PC-9 (cell line): ENCODE results near the gene OR8S1. TPM values are rescaled to one million over a fixed set of nuclear protein-coding genes. Genes with fewer than 3 reads are reported as not detected.
"Not testable (repeated sequence)": the region's sequence is repeated elsewhere in the genome, so short reads cannot be mapped to it uniquely, and the experiment has no call there.

ENCODE experiments used
- BruUV-seq: library from RNA; stranded (reverse); fragments of 400-500 nt; replicated peaks from 2 replicates; lab custom pipeline; 2021; lab: Mats Ljungman, UMichigan
- CTCF ChIA-PET: fragments of 300-600 bp; sonication (Branson Sonifier 250); formaldehyde crosslinking; loops from one replicate; lab custom pipeline; 2022; ENCODE audit warnings: antibody characterized with exemption; lab: Charles Lee
- POLR2A ChIA-PET: fragments of 300-600 bp; sonication (Branson Sonifier 250); formaldehyde crosslinking; loops from one replicate; lab custom pipeline; 2022; ENCODE audit warnings: antibody characterized with exemption; ENCODE audit not compliant: unreplicated experiment; lab: Charles Lee
- DNase-seq, 2 experiments: peaks; one replicate each; pipeline versions ENCODE4 v3.0.0 to v3.0.0-alpha.2; 2015 to 2022; ENCODE audit warnings: mixed read lengths in 1 of 2
- H2AFZ ChIP-seq: fragments of 200-600 bp; sonication (generic); 2 replicates; pipeline ENCODE4 v1.8.1; 2017; ENCODE audit warnings: antibody characterized with exemption
- H3F3A ChIP-seq: fragments of 200-600 bp; sonication (generic); 2 replicates; pipeline ENCODE4 v1.8.1; 2017; ENCODE audit warnings: antibody characterized with exemption, mild to moderate bottlenecking, low read depth; ENCODE audit not compliant: insufficient read depth
- H3K27ac ChIP-seq: fragments of 200-600 bp; sonication (generic); 2 replicates; pipeline ENCODE4 v1.6.1; 2016; ENCODE audit warnings: mixed run types
- H3K27me3 ChIP-seq: fragments of 200-600 bp; sonication (generic); 2 replicates; pipeline ENCODE4 v1.6.1; 2016; ENCODE audit warnings: low read depth, mixed run types; ENCODE audit not compliant: insufficient read depth
- H3K36me3 ChIP-seq: fragments of 200-600 bp; sonication (generic); 2 replicates; pipeline ENCODE4 v1.6.1; 2016; ENCODE audit warnings: low read depth, mixed run types
- H3K4me1 ChIP-seq: fragments of 200-600 bp; sonication (generic); replicated peaks from 2 replicates; pipeline ENCODE4 v1.6.1; 2016; ENCODE audit warnings: mixed run types; ENCODE audit not compliant: insufficient read depth
- H3K4me2 ChIP-seq: fragments of 200-600 bp; sonication (generic); 2 replicates; pipeline ENCODE4 v1.6.1; 2017; ENCODE audit warnings: mixed run types
- H3K4me3 ChIP-seq: fragments of 200-600 bp; sonication (generic); 2 replicates; pipeline ENCODE4 v1.6.1; 2016; ENCODE audit warnings: mixed run types
- H3K79me2 ChIP-seq: fragments of 200-600 bp; sonication (generic); 2 replicates; pipeline ENCODE4 v1.6.1; 2017; ENCODE audit warnings: low read depth, mixed run types
- H3K9me2 ChIP-seq: fragments of 200-600 bp; sonication (generic); 2 replicates; pipeline ENCODE4 v1.8.1; 2017; ENCODE audit warnings: mild to moderate bottlenecking; ENCODE audit not compliant: insufficient read depth
- H3K9me3 ChIP-seq: fragments of 200-600 bp; sonication (generic); 2 replicates; pipeline ENCODE4 v1.8.1; 2016; ENCODE audit warnings: low read depth; ENCODE audit not compliant: insufficient read depth
- H4K20me1 ChIP-seq: fragments of 200-600 bp; sonication (generic); 2 replicates; pipeline ENCODE4 v1.8.1; 2017; ENCODE audit not compliant: insufficient read depth
- EZH2 ChIP-seq: fragments of 200-600 bp; sonication (generic); IDR thresholded peaks from 2 replicates; pipeline ENCODE4 v1.8.0; 2017; ENCODE audit warnings: antibody characterized with exemption, low read depth
- intact Hi-C: fragments of 100-400 bp; cut with micrococcal nuclease; formaldehyde crosslinking; loops from one replicate; pipeline ENCODE4 v1.10.0; 2022; ENCODE audit not compliant: unreplicated experiment
- total RNA-seq: library from RNA; stranded (reverse); gene quantifications from 2 replicates; pipeline ENCODE4 v1.2.3, GENCODE V29; 2021
- TF ChIP-seq, protein P1 (sequence below): fragments of 200-600 bp; sonication (generic); conservative IDR thresholded peaks from 2 replicates; pipeline ENCODE4 v1.6.1; 2017; ENCODE audit warnings: mixed run types, antibody characterized with exemption, mild to moderate bottlenecking, moderate library complexity

OR8S1 gene
- total RNA-seq, 1 experiment from 2014 or later: not detected

DNA sequence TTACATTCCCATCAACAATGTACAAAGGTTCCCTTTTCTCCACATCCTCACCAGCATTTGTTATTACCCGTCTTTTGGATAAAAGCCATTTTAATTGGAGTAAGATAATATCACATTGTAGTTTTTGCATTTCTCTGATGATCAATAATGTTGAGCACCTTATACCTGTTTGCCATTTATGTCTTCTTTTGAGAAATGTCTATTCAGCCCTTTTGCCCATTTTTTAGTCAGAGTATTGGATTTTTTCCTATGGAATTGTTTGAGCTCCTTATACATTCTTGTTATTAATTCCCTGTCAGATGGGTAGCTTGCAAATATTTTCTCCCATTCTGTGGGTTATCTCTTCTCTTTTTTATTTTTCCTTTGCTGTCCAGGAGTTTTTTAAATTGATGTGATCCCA, 10.7 kb upstream of the OR8S1 start:
- intact Hi-C loops: no loop called here
- Histone ChIP-seq H4K20me1 (no peaks in the 10 kb centered on the region), H3K4me1 (no peaks in the 10 kb centered on the region), H3F3A (no peaks in the 10 kb centered on the region), H2AFZ (no peak overlapping the region), H3K9me2 (0 out of 2 replicates have a peak, but pooled peaks cover 4% of the 10 kb centered on the region), H3K9me3 (no peaks in the 10 kb centered on the region; the same call in 1 of the 2 replicates), H3K27ac (no peak overlapping the region), H3K4me3 (no peak overlapping the region), H3K36me3 (no peaks in the 10 kb centered on the region), H3K27me3 (peaks cover 27% of the 10 kb centered on the region), H3K4me2 (no peak overlapping the region), H3K79me2 (no peaks in the 10 kb centered on the region)
- POLR2A ChIA-PET: no interaction called here
- no peak for TF ChIP-seq EZH2
- TF ChIP-seq, protein P1, sequence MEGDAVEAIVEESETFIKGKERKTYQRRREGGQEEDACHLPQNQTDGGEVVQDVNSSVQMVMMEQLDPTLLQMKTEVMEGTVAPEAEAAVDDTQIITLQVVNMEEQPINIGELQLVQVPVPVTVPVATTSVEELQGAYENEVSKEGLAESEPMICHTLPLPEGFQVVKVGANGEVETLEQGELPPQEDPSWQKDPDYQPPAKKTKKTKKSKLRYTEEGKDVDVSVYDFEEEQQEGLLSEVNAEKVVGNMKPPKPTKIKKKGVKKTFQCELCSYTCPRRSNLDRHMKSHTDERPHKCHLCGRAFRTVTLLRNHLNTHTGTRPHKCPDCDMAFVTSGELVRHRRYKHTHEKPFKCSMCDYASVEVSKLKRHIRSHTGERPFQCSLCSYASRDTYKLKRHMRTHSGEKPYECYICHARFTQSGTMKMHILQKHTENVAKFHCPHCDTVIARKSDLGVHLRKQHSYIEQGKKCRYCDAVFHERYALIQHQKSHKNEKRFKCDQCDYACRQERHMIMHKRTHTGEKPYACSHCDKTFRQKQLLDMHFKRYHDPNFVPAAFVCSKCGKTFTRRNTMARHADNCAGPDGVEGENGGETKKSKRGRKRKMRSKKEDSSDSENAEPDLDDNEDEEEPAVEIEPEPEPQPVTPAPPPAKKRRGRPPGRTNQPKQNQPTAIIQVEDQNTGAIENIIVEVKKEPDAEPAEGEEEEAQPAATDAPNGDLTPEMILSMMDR: no peak
- no peak for DNase-seq
- BruUV-seq: no TSS peak
- CTCF ChIA-PET: no interaction called here

DNA sequence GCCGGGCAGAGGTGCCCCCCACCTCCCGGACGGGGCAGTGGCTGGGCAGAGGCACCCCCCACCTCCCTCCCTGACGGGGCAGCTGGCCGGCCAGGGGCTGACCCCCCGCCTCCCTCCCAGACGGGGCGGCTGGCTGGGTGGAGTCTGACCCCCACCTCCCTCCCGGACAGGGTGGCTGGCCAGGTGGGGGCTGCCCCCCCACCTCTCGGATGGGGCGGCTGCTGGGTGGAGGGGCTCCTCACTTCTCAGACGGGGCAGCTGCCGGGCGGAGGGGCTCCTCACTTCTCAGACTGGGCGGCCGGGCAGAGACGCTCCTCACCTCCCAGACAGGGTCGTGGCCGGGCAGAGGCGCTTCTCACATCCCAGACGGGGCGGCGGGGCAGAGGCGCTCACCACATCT, 5.1 kb upstream of the OR8S1 start:
- H3K9me3 ChIP-seq, H3K4me1 ChIP-seq, H3K9me2 ChIP-seq, intact Hi-C loops, H3K4me3 ChIP-seq, H3K4me2 ChIP-seq, H2AFZ ChIP-seq, H3K79me2 ChIP-seq, H3K27ac ChIP-seq, H3F3A ChIP-seq, H4K20me1 ChIP-seq, BruUV-seq, H3K36me3 ChIP-seq, POLR2A ChIA-PET, H3K27me3 ChIP-seq, DNase-seq, CTCF ChIA-PET: not testable (repeated sequence)

DNA sequence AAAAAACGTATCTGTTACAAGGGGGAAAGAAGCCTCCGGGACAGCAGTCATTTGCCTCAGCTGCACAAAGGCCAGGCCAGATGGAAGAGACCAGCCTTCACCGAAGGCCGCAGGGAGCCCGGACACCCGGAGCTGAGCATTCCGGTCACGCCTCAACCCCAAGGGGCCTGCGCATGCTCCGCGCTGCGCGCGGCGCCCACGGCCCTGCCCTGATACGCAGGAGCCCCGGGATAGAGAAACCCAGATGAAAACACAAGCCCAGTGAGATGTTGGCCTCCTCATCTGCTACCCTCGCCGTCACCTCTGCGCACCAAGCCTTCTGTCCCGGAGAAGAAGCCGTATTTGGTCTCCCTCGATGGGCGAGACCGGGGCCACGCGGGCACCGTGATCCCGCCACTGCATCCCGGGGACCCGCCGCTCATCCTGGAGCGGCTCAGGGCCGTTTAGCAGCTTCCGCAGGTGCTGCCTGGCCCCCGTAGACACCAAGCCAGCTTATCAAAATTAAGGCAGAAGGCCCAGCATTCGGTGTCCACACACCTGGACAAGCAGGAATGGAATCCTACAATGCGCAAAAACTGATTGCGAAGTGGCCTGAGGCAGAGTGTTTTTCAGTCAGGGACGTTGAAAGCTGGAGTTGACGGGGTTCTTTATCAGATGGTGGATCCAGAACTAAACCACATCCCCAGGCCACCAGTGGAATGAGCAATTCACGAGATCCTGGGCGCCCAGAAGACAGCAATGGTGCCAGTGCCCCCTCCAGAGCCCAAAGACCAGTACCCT, 2.6 kb downstream of the OR8S1 start:
- Histone ChIP-seq H3K79me2 (no peaks in the 10 kb centered on the region), H3K9me3 (no peaks in the 10 kb centered on the region), H3K9me2 (no peaks in the 10 kb centered on the region), H4K20me1 (no peaks in the 10 kb centered on the region), H3K36me3 (no peaks in the 10 kb centered on the region), H2AFZ (no peak overlapping the region), H3K4me1 (no peaks in the 10 kb centered on the region), H3F3A (no peaks in the 10 kb centered on the region), H3K4me2 (no peak overlapping the region), H3K27me3 (peaks cover 30% of the 10 kb centered on the region), H3K27ac (no peak overlapping the region), H3K4me3 (no peak overlapping the region)
- no TSS peak for BruUV-seq
- DNase-seq: no peak
- CTCF ChIA-PET: no interaction called here
- TF ChIP-seq, protein P1: no peak
- no peak for TF ChIP-seq EZH2
- intact Hi-C loops: no loop called here
- POLR2A ChIA-PET: interaction anchor here (0.5 kb wide), 1 partner anchor 371 kb away, joined by 8 read pairs; the partner anchor contains the start of gene ASB8
